ENCODE measurements around the gene C1orf105.

Gene C1orf105

DNA sequence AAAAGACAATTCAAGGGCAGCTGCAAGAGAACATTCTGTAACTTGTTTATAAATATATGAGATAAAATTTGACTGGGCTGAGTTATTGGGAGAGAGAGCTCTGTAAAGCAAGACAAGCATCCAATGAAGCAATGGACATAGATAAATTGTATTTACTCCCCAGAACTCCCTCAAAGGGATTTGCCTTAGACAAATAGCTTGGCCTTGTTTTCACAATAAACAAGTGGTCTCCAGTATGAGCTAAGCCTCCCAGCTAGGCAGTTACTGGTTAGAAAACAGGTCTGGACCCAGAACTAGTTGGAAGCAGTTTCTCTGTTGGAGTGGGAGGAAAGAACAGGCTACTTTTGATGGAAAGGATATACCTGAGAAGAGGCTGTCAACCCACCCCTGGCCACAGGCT, 87.3 kb downstream of the C1orf105 start:
- Histone ChIP-seq H3K4me1 (ENCODE audit: control insufficient read depth, insufficient read depth, low read length) (no peaks in the 10 kb centered on the region), H3K9ac (ENCODE audit: low read length) (no peak overlapping the region), H3K27me3 (ENCODE audit: control insufficient read depth, insufficient read depth, low read length) (no peaks in the 10 kb centered on the region), H3K4me3 (ENCODE audit: low read length) (no peak overlapping the region), H3K9me3 (ENCODE audit: control insufficient read depth, low read length) (no peaks in the 10 kb centered on the region), H3K36me3 (ENCODE audit: control insufficient read depth, insufficient read depth, low read length) (no peaks in the 10 kb centered on the region)

DNA sequence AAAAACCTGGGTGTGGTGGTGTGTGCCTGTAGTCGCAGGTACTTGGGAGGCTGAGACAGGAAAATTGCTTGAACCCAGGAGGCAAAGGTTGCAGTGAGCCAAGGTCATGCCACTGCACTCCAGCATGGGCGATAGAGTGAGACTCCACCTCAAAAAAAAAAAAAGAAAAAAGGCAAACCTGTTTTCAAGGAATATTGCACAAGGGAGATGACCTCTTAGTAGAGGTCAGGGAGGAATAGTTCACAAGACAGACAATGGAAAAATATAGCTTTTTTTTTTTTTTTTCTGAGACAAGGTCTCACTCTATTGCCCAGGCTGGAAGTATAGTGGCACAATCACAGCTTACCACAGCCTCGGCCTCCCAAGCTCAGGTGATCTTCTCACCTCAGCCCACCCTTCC, 90.0 kb downstream of the C1orf105 start:
- no peaks in the 10 kb centered on the region for H3K9me3 ChIP-seq (ENCODE audit: control insufficient read depth, low read length)
- no peaks in the 10 kb centered on the region for H3K4me1 ChIP-seq (ENCODE audit: control insufficient read depth, insufficient read depth, low read length)
- H3K4me3 ChIP-seq (ENCODE audit: low read length), result no peak overlapping the region
- no peaks in the 10 kb centered on the region for H3K27me3 ChIP-seq (ENCODE audit: control insufficient read depth, insufficient read depth, low read length)
- no peaks in the 10 kb centered on the region for H3K36me3 ChIP-seq (ENCODE audit: control insufficient read depth, insufficient read depth, low read length)
- H3K9ac ChIP-seq (ENCODE audit: low read length), result no peak overlapping the region

DNA sequence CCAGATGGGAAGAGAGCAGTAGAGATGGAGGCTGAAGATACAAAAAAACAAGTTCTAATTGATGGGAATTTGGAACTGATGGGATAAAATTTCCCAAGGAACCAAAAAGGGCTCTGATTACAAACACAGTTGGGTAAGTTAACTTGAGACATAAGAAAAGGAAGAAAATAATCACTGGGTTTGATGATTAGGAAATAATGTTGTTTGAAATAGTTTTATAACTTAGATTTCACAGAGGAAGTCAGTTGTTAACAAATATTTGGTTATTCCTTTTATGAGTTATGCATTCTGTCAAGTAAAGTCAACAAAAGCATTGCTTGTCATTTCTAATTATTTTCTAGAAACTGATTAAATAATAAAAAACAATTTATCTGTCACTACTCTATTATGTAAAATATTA, 92.1 kb downstream of the C1orf105 start:
- Histone ChIP-seq H3K9ac (ENCODE audit: low read length) (no peak overlapping the region), H3K4me3 (ENCODE audit: low read length) (no peak overlapping the region), H3K36me3 (ENCODE audit: control insufficient read depth, insufficient read depth, low read length) (no peaks in the 10 kb centered on the region), H3K27me3 (ENCODE audit: control insufficient read depth, insufficient read depth, low read length) (no peaks in the 10 kb centered on the region), H3K9me3 (ENCODE audit: control insufficient read depth, low read length) (no peaks in the 10 kb centered on the region), H3K4me1 (ENCODE audit: control insufficient read depth, insufficient read depth, low read length) (no peaks in the 10 kb centered on the region)

DNA sequence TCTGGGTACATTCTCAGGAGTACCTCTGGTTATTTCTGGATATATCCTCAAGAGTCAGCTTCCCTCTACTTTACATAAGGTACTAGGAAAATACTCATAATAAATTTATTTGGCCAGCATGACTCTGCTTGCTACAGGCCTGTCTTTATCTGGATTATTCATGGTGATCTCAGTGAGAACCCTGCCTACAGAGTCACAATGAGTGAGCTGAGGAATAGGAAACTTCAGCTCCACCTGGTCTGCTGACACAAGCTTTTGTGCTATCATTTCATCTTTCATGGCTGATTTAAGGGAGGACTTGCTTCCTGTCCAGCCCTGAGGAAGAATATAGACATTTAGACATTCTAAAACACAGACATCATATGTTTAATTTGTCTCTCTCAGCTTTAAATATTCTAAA, 93.0 kb downstream of the C1orf105 start:
- Histone ChIP-seq H3K4me1 (ENCODE audit: control insufficient read depth, insufficient read depth, low read length) (no peaks in the 10 kb centered on the region), H3K9me3 (ENCODE audit: control insufficient read depth, low read length) (no peaks in the 10 kb centered on the region)

DNA sequence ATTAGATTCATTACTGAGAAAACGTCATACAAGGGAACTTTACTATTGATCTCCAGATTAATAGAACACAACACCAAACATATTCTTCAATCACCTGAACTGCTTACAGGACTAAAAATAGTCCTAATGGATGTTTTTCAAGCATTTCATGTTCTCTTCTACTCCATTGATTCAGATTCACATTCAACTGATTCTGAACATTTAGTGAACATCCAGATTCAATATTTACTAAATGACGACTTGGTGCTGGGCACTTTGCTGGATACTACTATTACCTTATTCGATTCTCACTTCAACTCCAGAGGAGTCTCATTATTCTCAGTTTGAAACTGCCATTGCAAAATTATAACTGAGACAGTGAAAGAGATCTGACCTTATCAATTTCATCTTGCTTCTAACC, 93.6 kb downstream of the C1orf105 start:
- H3K36me3 ChIP-seq (ENCODE audit: control insufficient read depth, insufficient read depth, low read length), result no peaks in the 10 kb centered on the region
- H3K4me1 ChIP-seq (ENCODE audit: control insufficient read depth, insufficient read depth, low read length), result no peaks in the 10 kb centered on the region
- H3K4me3 ChIP-seq (ENCODE audit: low read length), result no peak overlapping the region
- no peaks in the 10 kb centered on the region for H3K9me3 ChIP-seq (ENCODE audit: control insufficient read depth, low read length)
- no peaks in the 10 kb centered on the region for H3K27me3 ChIP-seq (ENCODE audit: control insufficient read depth, insufficient read depth, low read length)
- no peak overlapping the region for H3K9ac ChIP-seq (ENCODE audit: low read length)

More for the DNA sequence above, 93.0 kb downstream of the C1orf105 start:
- H3K4me3 ChIP-seq (ENCODE audit: low read length), result no peak overlapping the region
- no peak overlapping the region for H3K9ac ChIP-seq (ENCODE audit: low read length)
- H3K27me3 ChIP-seq (ENCODE audit: control insufficient read depth, insufficient read depth, low read length), result no peaks in the 10 kb centered on the region
- H3K36me3 ChIP-seq (ENCODE audit: control insufficient read depth, insufficient read depth, low read length), result no peaks in the 10 kb centered on the region

DNA sequence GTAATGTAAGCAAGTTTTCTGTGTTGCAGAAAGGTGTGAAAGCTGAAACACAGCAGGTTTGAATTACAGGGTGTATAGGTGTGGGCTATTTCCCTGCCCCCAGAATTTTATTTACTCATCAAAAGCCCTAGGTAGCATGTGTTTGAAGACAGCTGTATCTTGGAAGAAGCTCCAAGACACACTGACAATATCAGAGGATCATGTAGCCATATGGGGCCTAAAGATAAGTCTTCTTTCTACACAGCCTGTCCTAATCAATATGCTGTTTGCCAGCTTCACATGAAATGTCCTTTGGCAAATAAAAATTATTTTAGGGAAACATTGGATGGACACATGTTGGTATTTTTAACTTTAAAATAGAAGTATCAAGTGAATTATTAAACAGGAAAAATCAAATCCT, 95.0 kb downstream of the C1orf105 start:
- Histone ChIP-seq H3K27me3 (ENCODE audit: control insufficient read depth, insufficient read depth, low read length) (no peaks in the 10 kb centered on the region), H3K36me3 (ENCODE audit: control insufficient read depth, insufficient read depth, low read length) (no peaks in the 10 kb centered on the region), H3K9me3 (ENCODE audit: control insufficient read depth, low read length) (no peaks in the 10 kb centered on the region), H3K4me3 (ENCODE audit: low read length) (no peak overlapping the region), H3K9ac (ENCODE audit: low read length) (no peak overlapping the region), H3K4me1 (ENCODE audit: control insufficient read depth, insufficient read depth, low read length) (no peaks in the 10 kb centered on the region)

DNA sequence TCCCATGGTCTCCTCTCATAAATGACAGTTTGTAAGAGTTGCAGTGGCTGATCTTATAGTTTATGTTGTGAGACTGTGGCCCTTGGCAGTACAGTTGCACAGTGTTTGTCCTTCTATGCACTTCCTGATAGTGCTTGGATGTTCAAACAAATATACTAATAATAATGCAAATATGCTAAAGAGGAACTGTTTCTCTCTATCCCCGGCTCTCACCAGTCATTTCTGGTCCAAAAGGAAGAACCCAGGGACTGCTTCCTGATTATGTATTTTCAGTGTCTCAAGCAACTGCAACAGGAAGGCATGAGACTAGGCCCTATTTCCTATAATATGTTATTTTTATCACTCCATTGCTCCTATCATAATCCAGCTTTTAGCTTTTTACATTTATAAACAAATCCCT, 95.4 kb downstream of the C1orf105 start:
- no peaks in the 10 kb centered on the region for H3K9me3 ChIP-seq (ENCODE audit: control insufficient read depth, low read length)
- H3K27me3 ChIP-seq (ENCODE audit: control insufficient read depth, insufficient read depth, low read length), result no peaks in the 10 kb centered on the region
- no peak overlapping the region for H3K4me3 ChIP-seq (ENCODE audit: low read length)
- no peak overlapping the region for H3K9ac ChIP-seq (ENCODE audit: low read length)
- no peaks in the 10 kb centered on the region for H3K4me1 ChIP-seq (ENCODE audit: control insufficient read depth, insufficient read depth, low read length)
- H3K36me3 ChIP-seq (ENCODE audit: control insufficient read depth, insufficient read depth, low read length), result no peaks in the 10 kb centered on the region

DNA sequence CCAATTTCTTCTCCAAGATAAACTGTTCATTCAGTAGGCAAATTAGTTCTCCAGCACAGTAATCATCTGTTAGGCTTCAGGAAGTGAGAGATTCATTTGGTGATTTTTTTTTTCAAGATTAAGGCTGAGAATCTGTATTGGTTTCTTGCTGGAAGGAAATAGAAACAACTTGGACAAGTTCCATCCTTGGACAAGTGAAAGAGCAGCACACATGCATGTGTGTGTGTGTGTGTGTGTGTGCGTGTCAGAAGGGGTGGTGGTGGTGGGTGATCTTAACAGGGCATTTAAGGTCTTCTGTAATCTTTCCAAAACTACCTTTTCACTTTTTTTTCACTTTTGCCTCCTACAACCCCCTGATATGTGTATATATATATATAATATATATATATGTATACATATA, 96.6 kb downstream of the C1orf105 start:
- H3K9me3 ChIP-seq (ENCODE audit: control insufficient read depth, low read length), result no peaks in the 10 kb centered on the region
- H3K4me1 ChIP-seq (ENCODE audit: control insufficient read depth, insufficient read depth, low read length), result no peaks in the 10 kb centered on the region
- no peak overlapping the region for H3K4me3 ChIP-seq (ENCODE audit: low read length)
- H3K27me3 ChIP-seq (ENCODE audit: control insufficient read depth, insufficient read depth, low read length), result no peaks in the 10 kb centered on the region
- H3K9ac ChIP-seq (ENCODE audit: low read length), result no peak overlapping the region
- no peaks in the 10 kb centered on the region for H3K36me3 ChIP-seq (ENCODE audit: control insufficient read depth, insufficient read depth, low read length)

DNA sequence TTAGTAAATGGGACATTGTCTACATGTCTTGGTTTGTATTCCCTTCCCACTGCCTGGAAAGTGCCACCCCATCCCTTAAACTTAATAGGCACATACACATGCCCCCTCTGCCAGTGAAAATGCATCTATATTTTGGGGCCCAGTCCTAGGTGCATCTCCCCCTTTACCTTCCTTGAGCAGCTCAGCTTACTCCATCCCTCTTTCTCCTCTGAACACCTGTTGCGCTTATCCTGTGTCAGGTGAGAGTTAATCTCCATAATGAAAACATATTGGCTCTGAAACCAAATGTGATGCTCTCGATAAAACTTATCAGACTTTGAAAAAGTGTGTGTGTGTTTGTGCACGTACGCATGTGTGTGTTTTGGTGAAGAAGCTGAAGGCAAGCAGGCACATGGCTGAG, 97.1 kb downstream of the C1orf105 start:
- Histone ChIP-seq H3K27me3 (ENCODE audit: control insufficient read depth, insufficient read depth, low read length) (no peaks in the 10 kb centered on the region), H3K4me1 (ENCODE audit: control insufficient read depth, insufficient read depth, low read length) (no peaks in the 10 kb centered on the region), H3K36me3 (ENCODE audit: control insufficient read depth, insufficient read depth, low read length) (no peaks in the 10 kb centered on the region), H3K4me3 (ENCODE audit: low read length) (no peak overlapping the region), H3K9me3 (ENCODE audit: control insufficient read depth, low read length) (no peaks in the 10 kb centered on the region), H3K9ac (ENCODE audit: low read length) (no peak overlapping the region)

All from mucosa of stomach (tissue), 1 donor.